Endothelial cell of umbilical vein (primary cell): Measurements from ENCODE around the gene CYTH2. TPM values are rescaled to one million over a fixed set of nuclear protein-coding genes. Genes with fewer than 3 reads are reported as not detected.

ENCODE experiments used
- BruUV-seq: library from RNA; stranded (reverse); fragments of 400-500 nt; replicated peaks from 2 replicates; lab custom pipeline; 2021; lab: Mats Ljungman, UMichigan
- CTCF ChIA-PET: fragments of 300-600, 350-600 bp; sonication (Branson Sonifier 250); formaldehyde crosslinking; loops from one replicate; lab custom pipeline; 2021; ENCODE audit warnings: antibody characterized with exemption, inconsistent platforms; lab: Charles Lee
- POLR2A ChIA-PET: fragments of 300-600, 350-600 bp; sonication (Branson Sonifier 250); formaldehyde crosslinking; loops from one replicate; lab custom pipeline; 2021; ENCODE audit warnings: antibody characterized with exemption, inconsistent platforms; lab: Charles Lee
- DNase-seq: peaks from one replicate; pipeline ENCODE4 v3.0.0-alpha.2; 2011; ENCODE audit warnings: low read depth, low spot score
- FAIRE-seq: peaks from 2 replicates; lab custom pipeline; 2011; peaks lifted over from hg19 to GRCh38; lab: Jason Lieb, UNC
- H2AFZ ChIP-seq: 2 replicates; pipeline ENCODE4 v1.6.0; 2012; ENCODE audit warnings: low read depth, low read length, control low read depth, inconsistent platforms
- H3K27ac ChIP-seq: 2 replicates; pipeline ENCODE4 v1.5.1; 2011; ENCODE audit warnings: low read depth, mild to moderate bottlenecking, control low read depth, low read length, moderate library complexity; ENCODE audit not compliant: insufficient read depth
- H3K27me3 ChIP-seq, 2 experiments: 2 replicates each; pipeline versions ENCODE4 v1.6.0 to v1.6.1; 2011; ENCODE audit warnings: low read length in 2 of 2, mixed read lengths in 1 of 2; ENCODE audit not compliant: control insufficient read depth in 2 of 2, insufficient read depth in 2 of 2
- H3K36me3 ChIP-seq, 2 experiments: 2 replicates in 1 of 2; 3 replicates in 1 of 2; pipeline ENCODE4 v1.5.1; 2011; ENCODE audit warnings: low read length in 2 of 2, mild to moderate bottlenecking in 1 of 2, moderate library complexity in 1 of 2; ENCODE audit not compliant: control insufficient read depth in 2 of 2, insufficient read depth in 2 of 2; ENCODE audit errors: extremely low read depth in 1 of 2
- H3K4me1 ChIP-seq: 3 replicates; pipeline ENCODE4 v1.5.1; 2011; ENCODE audit warnings: mild to moderate bottlenecking, low read length; ENCODE audit not compliant: control insufficient read depth, insufficient read depth; ENCODE audit errors: extremely low read depth
- H3K4me2 ChIP-seq: 2 replicates; pipeline ENCODE4 v1.6.1; 2011; ENCODE audit warnings: low read length, control low read depth, mixed read lengths; ENCODE audit not compliant: insufficient read depth
- H3K4me3 ChIP-seq, 3 experiments: fragments of 200-600 bp in 1 of 3; sonication (generic), shearing (Covaris generic) in 1 of 3; replicated peaks in 1 of 3; 2 replicates each; pipeline ENCODE4 v1.5.1; 2011 to 2016; ENCODE audit warnings: control low read depth in 3 of 3, low read length in 3 of 3, mild to moderate bottlenecking in 2 of 3, inconsistent platforms in 1 of 3, low read depth in 1 of 3, moderate library complexity in 1 of 3; ENCODE audit not compliant: insufficient read depth in 1 of 3
- H3K79me2 ChIP-seq: 2 replicates; pipeline ENCODE4 v1.6.0; 2012; ENCODE audit warnings: low read length, inconsistent platforms; ENCODE audit not compliant: control insufficient read depth, insufficient read depth
- H3K9ac ChIP-seq: replicated peaks from 2 replicates; pipeline ENCODE3; 2011; ENCODE audit warnings: low read length, control low read depth; ENCODE audit not compliant: insufficient read depth; ENCODE audit errors: extremely low read depth
- H3K9me1 ChIP-seq: replicated peaks from 3 replicates; pipeline ENCODE4 v1.6.0; 2011; ENCODE audit warnings: mild to moderate bottlenecking, low read length; ENCODE audit not compliant: control insufficient read depth, insufficient read depth; ENCODE audit errors: extremely low read depth
- H3K9me3 ChIP-seq: replicated peaks from 2 replicates; pipeline ENCODE4 v1.5.1; 2012; ENCODE audit warnings: low read length, inconsistent platforms; ENCODE audit not compliant: control insufficient read depth, insufficient read depth
- H4K20me1 ChIP-seq: replicated peaks from 2 replicates; pipeline ENCODE3; 2011; ENCODE audit warnings: mild to moderate bottlenecking, low read length; ENCODE audit not compliant: control insufficient read depth, insufficient read depth; ENCODE audit errors: extremely low read depth
- CTCF ChIP-seq, 2 donors: IDR thresholded peaks; 1 replicate in 1 of 2; 2 replicates in 1 of 2; pipeline ENCODE4 v1.5.1; 2011; ENCODE audit warnings: low read length in 2 of 2, mild to moderate bottlenecking in 2 of 2, moderate library complexity in 2 of 2, control low read depth in 1 of 2, inconsistent platforms in 1 of 2, low read depth in 1 of 2; ENCODE audit not compliant: insufficient read depth in 1 of 2; ENCODE audit errors: extremely low read depth in 1 of 2
- EZH2 ChIP-seq: IDR thresholded peaks from 2 replicates; pipeline ENCODE4 v1.6.1; 2012; ENCODE audit warnings: borderline replicate concordance, low read depth, mild to moderate bottlenecking, moderate library complexity, low read length, inconsistent platforms; ENCODE audit not compliant: severe bottlenecking
- FOS ChIP-seq: IDR thresholded peaks from 2 replicates; pipeline ENCODE4 v1.6.1; 2011; ENCODE audit warnings: mild to moderate bottlenecking, low read length, moderate library complexity, borderline replicate concordance; ENCODE audit not compliant: insufficient read depth
- GATA2 ChIP-seq: IDR thresholded peaks from 2 replicates; pipeline ENCODE4 v1.7.0; 2011; ENCODE audit warnings: low read depth, mild to moderate bottlenecking, moderate library complexity, mixed read lengths, low read length; ENCODE audit not compliant: insufficient read length, insufficient read depth
- JUN ChIP-seq: IDR thresholded peaks from 2 replicates; pipeline ENCODE4 v1.6.1; 2011; ENCODE audit warnings: borderline replicate concordance, low read depth; ENCODE audit not compliant: insufficient read length, insufficient read depth
- MAX ChIP-seq: IDR thresholded peaks from 2 replicates; pipeline ENCODE4 v1.6.1; 2011; ENCODE audit not compliant: insufficient read depth, insufficient read length
- MYC ChIP-seq: IDR thresholded peaks from one replicate; pipeline ENCODE4 v1.6.1; 2011; ENCODE audit warnings: mild to moderate bottlenecking, low read depth, low read length
- POLR2A ChIP-seq: IDR thresholded peaks from 2 replicates; pipeline ENCODE4 v1.6.1; 2012; ENCODE audit warnings: low read depth, mild to moderate bottlenecking, control low read depth, low read length
- POLR2AphosphoS5 ChIP-seq: IDR thresholded peaks from 2 replicates; pipeline ENCODE4 v1.6.1; 2012; ENCODE audit warnings: low read depth, mild to moderate bottlenecking, control low read depth, low read length, moderate library complexity; ENCODE audit not compliant: insufficient read depth
- dilution Hi-C: fragments of 300-500 bp; cut with MboI; formaldehyde crosslinking; loops from one replicate; pipeline ENCODE4 v1.15.0; 2019; ENCODE audit warnings: low sequenced_read_pairs; ENCODE audit not compliant: extremely low pct_ligation_motif_present
- intact Hi-C: fragments of 100-400 bp; cut with micrococcal nuclease; formaldehyde crosslinking; loops from one replicate; pipeline ENCODE4 v1.10.0; 2022
- polyA plus RNA-seq, 4 experiments: library from polyadenylated mRNA; depleted of rRNA in 3 of 4; stranded (reverse) in 3 of 4; unstranded in 1 of 4; fragments of >200 nt; gene quantifications; 2 replicates each; pipeline versions ENCODE4 v1.2.1 to v1.2.3, GENCODE V29; 2011 to 2012; ENCODE audit warnings: missing spikeins in 1 of 4
- total RNA-seq: library from RNA; stranded (reverse); gene quantifications from 2 replicates; pipeline ENCODE4 v1.2.3, GENCODE V29; 2021

The CYTH2 gene
- total and polyA plus RNA-seq, 2 donors (not counting 3 experiments of a cell fraction or from before 2014, with no cell fraction given) = 98.4 to 119 TPM

GRCh38 chr19:48529156-48529555, 60.0 kb downstream of the CYTH2 start:
- no peak for TF ChIP-seq MYC
- TF ChIP-seq POLR2AphosphoS5 = no peak
- TF ChIP-seq MAX = no peak
- TF ChIP-seq POLR2A = no peak
- TF ChIP-seq CTCF (IDR thresholded peaks at IDR 0.05; ENCODE audit: extremely low read depth in 1 of 2, insufficient read depth in 1 of 2, low read depth in 1 of 2, low read length in 2 of 2) = no peak
- no peak for TF ChIP-seq EZH2
- TF ChIP-seq GATA2 = no peak
- no peak for TF ChIP-seq FOS
- no peak for TF ChIP-seq JUN
- dilution Hi-C loops (no loop called here), intact Hi-C loops (no loop called here)
- Histone ChIP-seq H3K27ac (no peak overlapping the region), H3K4me3 (no peak overlapping the region), H4K20me1 (no peaks in the 10 kb centered on the region), H3K9me3 (peaks cover under 1% of the 10 kb centered on the region), H3K27me3 (peaks cover 2 to 4% of the 10 kb centered on the region in 2 experiments), H3K4me1 (no peaks in the 10 kb centered on the region), H3K9me1 (no peaks in the 10 kb centered on the region), H3K79me2 (no peaks in the 10 kb centered on the region), H3K36me3 (no peaks in the 10 kb centered on the region), H2AFZ (no peak overlapping the region), H3K9ac (no peak overlapping the region), H3K4me2 (no peak overlapping the region)
- no TSS peak for BruUV-seq
- FAIRE-seq (peak; percentile 18), DNase-seq (no peak)
- ChIA-PET POLR2A (no interaction called here), CTCF (interaction anchor here (1.4 kb wide), 1 partner anchor 10 kb away, joined by 3 read pairs; no protein-coding TSS in a partner anchor)
